MM.1S (cell line): ENCODE results near the gene RELN.

Experiments used
- DNase-seq: peaks from one replicate; pipeline ENCODE4 v3.0.0-alpha.2; 2015
- H2AFZ ChIP-seq: fragments of 300-600 bp; sonication (generic); 2 replicates; pipeline ENCODE4 v1.6.0; 2016; ENCODE audit warnings: antibody characterized with exemption, low read length
- H3F3A ChIP-seq: fragments of 300-600 bp; sonication (generic); 2 replicates; pipeline ENCODE4 v1.6.1; 2016; ENCODE audit warnings: mild to moderate bottlenecking, antibody characterized with exemption, low read length, moderate library complexity, mixed read lengths; ENCODE audit not compliant: insufficient read depth
- H3K27ac ChIP-seq: fragments of 300-600 bp; sonication (generic); 2 replicates; pipeline ENCODE4 v1.5.1; 2016; ENCODE audit warnings: mild to moderate bottlenecking, low read length
- H3K27me3 ChIP-seq: fragments of 300-600 bp; sonication (generic); replicated peaks from 2 replicates; pipeline ENCODE4 v1.6.0; 2016; ENCODE audit warnings: low read length; ENCODE audit not compliant: insufficient read depth
- H3K36me3 ChIP-seq: fragments of 300-600 bp; sonication (generic); replicated peaks from 2 replicates; pipeline ENCODE4 v1.6.1; 2016; ENCODE audit warnings: mild to moderate bottlenecking, low read length, mixed read lengths; ENCODE audit not compliant: insufficient read depth
- H3K4me1 ChIP-seq: fragments of 300-600 bp; sonication (generic); 2 replicates; pipeline ENCODE4 v1.6.1; 2016; ENCODE audit warnings: low read length, mixed read lengths
- H3K4me2 ChIP-seq: fragments of 300-600 bp; sonication (generic); 2 replicates; pipeline ENCODE4 v1.6.0; 2016; ENCODE audit warnings: low read depth, low read length
- H3K4me3 ChIP-seq: fragments of 300-600 bp; sonication (generic); 2 replicates; pipeline ENCODE4 v1.5.1; 2016; ENCODE audit warnings: low read length, mixed read lengths
- H3K79me2 ChIP-seq: fragments of 300-600 bp; sonication (generic); 2 replicates; pipeline ENCODE4 v1.6.1; 2016; ENCODE audit warnings: mixed run types, low read length, mixed read lengths
- H3K9ac ChIP-seq: fragments of 300-600 bp; sonication (generic); 2 replicates; pipeline ENCODE4 v1.6.1; 2016; ENCODE audit warnings: low read length, mixed read lengths
- H3K9me2 ChIP-seq: fragments of 300-600 bp; sonication (generic); replicated peaks from 2 replicates; pipeline ENCODE4 v1.6.1; 2016; ENCODE audit warnings: mild to moderate bottlenecking, low read length, mixed read lengths; ENCODE audit not compliant: insufficient read depth
- H3K9me3 ChIP-seq: fragments of 300-600 bp; sonication (generic); replicated peaks from 2 replicates; pipeline ENCODE4 v1.6.1; 2016; ENCODE audit warnings: mild to moderate bottlenecking, low read length, mixed read lengths; ENCODE audit not compliant: insufficient read depth
- H4K20me1 ChIP-seq: fragments of 300-600 bp; sonication (generic); 2 replicates; pipeline ENCODE4 v1.6.1; 2016; ENCODE audit warnings: mild to moderate bottlenecking, low read length, moderate library complexity, mixed read lengths; ENCODE audit not compliant: insufficient read depth
- EZH2 ChIP-seq: fragments of 300-600 bp; sonication (generic); optimal IDR thresholded peaks from 2 replicates; pipeline ENCODE3; 2017; ENCODE audit warnings: low read depth, mild to moderate bottlenecking, antibody characterized with exemption, low read length, mixed read lengths
- EZH2phosphoT487 ChIP-seq: fragments of 300-600 bp; sonication (generic); IDR thresholded peaks from 2 replicates; pipeline ENCODE4 v1.6.1; 2018; ENCODE audit warnings: antibody characterized with exemption, low read length
- TF ChIP-seq, protein P1 (sequence below): fragments of 300-600 bp; sonication (generic); IDR thresholded peaks from 2 replicates; pipeline ENCODE4 v1.5.1; 2016; ENCODE audit warnings: antibody characterized with exemption, low read length, mixed read lengths

RELN gene

DNA sequence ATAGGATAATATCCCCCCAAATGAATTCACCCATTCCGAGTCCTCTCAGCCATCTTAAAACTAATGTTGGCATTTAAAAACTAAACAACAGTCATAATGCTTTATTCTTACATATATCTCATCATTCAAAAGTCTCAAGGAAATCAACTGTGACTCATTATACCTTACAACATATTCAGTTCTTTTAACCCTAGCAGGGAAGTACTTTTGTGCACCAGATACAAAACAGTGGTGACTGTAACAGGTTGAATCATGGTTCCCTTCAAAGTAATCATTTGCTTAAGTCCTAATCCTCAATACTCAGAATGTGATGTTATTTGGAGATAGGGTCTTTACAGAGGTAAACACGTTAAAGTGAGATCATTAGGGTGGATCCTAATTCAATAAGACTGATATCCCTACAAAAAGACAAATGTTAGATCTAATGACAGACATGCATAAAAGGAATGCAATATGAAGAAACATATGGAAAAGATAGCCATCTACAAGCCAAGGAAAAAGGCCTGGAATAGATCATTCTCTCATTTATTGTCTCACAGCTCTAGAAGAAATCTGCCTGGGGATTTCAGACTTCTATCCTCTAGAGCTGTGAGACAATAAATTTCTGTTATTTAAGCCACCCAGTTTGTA lies 42.3 kb downstream of the RELN start:
- no peak for DNase-seq
- H3K9me2 ChIP-seq: no peaks in the 10 kb centered on the region
- H3K27ac ChIP-seq: no peak overlapping the region
- H3K4me1 ChIP-seq: no peaks in the 10 kb centered on the region
- H3F3A ChIP-seq: no peaks in the 10 kb centered on the region
- no peaks in the 10 kb centered on the region for H3K9me3 ChIP-seq
- no peaks in the 10 kb centered on the region for H3K36me3 ChIP-seq
- H3K79me2 ChIP-seq: no peaks in the 10 kb centered on the region
- no peak for TF ChIP-seq EZH2
- TF ChIP-seq, protein P1, sequence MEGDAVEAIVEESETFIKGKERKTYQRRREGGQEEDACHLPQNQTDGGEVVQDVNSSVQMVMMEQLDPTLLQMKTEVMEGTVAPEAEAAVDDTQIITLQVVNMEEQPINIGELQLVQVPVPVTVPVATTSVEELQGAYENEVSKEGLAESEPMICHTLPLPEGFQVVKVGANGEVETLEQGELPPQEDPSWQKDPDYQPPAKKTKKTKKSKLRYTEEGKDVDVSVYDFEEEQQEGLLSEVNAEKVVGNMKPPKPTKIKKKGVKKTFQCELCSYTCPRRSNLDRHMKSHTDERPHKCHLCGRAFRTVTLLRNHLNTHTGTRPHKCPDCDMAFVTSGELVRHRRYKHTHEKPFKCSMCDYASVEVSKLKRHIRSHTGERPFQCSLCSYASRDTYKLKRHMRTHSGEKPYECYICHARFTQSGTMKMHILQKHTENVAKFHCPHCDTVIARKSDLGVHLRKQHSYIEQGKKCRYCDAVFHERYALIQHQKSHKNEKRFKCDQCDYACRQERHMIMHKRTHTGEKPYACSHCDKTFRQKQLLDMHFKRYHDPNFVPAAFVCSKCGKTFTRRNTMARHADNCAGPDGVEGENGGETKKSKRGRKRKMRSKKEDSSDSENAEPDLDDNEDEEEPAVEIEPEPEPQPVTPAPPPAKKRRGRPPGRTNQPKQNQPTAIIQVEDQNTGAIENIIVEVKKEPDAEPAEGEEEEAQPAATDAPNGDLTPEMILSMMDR: no peak
- no peak for TF ChIP-seq EZH2phosphoT487
- no peaks in the 10 kb centered on the region for H3K27me3 ChIP-seq
- no peaks in the 10 kb centered on the region for H4K20me1 ChIP-seq
- no peak overlapping the region for H2AFZ ChIP-seq
- no peak overlapping the region for H3K4me2 ChIP-seq
- H3K4me3 ChIP-seq: no peak overlapping the region
- H3K9ac ChIP-seq: no peak overlapping the region

DNA sequence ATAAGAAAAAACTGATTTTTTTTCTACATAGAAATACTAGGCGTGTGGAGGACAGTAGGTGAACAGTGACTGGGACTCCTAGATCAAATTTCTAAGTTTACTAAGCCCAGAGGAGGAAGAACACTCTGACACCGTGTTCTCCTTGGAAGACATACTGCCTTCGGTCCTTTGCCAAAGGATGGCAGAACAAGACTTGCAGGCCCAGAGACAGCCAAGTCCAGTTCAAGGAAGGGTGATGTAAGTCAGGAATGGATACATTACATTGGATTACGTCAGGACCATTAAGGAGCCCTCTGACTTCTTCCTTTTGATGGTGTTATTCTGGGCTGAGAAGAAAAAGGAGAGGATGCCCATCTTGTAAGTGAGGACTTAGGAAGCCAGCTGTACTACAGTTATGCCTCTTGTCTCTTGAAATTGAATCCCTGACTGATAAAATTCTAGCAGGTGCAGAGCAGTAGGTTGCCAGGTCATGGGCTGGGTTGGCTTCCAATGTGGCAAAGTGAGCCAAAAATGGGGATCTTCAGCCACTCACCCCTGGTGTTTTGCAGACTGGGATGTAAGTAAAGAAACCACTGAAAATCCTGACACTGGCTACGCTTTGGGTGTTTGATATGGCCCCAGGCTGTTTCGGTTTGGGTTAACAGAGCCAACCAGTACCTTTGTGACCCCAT lies 45.1 kb downstream of the RELN start:
- H3K9ac ChIP-seq: no peak overlapping the region

DNA sequence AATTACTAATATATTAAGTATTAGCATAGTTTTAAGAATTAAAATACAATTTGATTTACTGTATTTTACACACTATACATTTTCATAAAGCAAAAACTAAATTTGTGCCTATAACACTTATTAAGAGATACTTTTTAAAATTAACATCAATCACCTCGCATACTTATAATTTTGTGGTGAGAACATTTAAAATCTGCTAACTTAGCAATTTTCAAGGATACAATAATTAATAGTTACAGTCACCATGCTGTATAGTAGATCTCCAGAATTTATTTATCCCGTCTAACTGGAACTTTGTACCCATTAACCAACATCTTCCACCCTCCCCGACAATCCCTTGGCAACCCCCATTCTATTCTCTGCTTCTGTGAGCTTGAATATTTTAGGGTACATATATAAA lies 47.5 kb downstream of the RELN start:
- Histone ChIP-seq H3K79me2 (no peaks in the 10 kb centered on the region), H3K27ac (no peak overlapping the region), H3K9me3 (no peaks in the 10 kb centered on the region), H3K9me2 (no peaks in the 10 kb centered on the region), H3K36me3 (no peaks in the 10 kb centered on the region), H3K4me3 (no peak overlapping the region), H3K27me3 (no peaks in the 10 kb centered on the region), H3K4me2 (no peak overlapping the region), H3K4me1 (no peaks in the 10 kb centered on the region), H4K20me1 (no peaks in the 10 kb centered on the region), H3K9ac (no peak overlapping the region), H2AFZ (no peak overlapping the region), H3F3A (no peaks in the 10 kb centered on the region)
- no peak for DNase-seq
- TF ChIP-seq EZH2: no peak
- TF ChIP-seq, protein P1: no peak
- TF ChIP-seq EZH2phosphoT487: no peak

More for the DNA sequence above, 45.1 kb downstream of the RELN start:
- no peaks in the 10 kb centered on the region for H3K4me1 ChIP-seq
- H3K27me3 ChIP-seq: no peaks in the 10 kb centered on the region
- no peak overlapping the region for H3K27ac ChIP-seq
- no peak overlapping the region for H3K4me3 ChIP-seq
- DNase-seq: no peak
- H3K9me2 ChIP-seq: no peaks in the 10 kb centered on the region
- no peak overlapping the region for H2AFZ ChIP-seq
- no peaks in the 10 kb centered on the region for H3K79me2 ChIP-seq
- no peaks in the 10 kb centered on the region for H4K20me1 ChIP-seq
- TF ChIP-seq EZH2 (no peak), EZH2phosphoT487 (no peak)
- TF ChIP-seq, protein P1: no peak
- no peaks in the 10 kb centered on the region for H3K9me3 ChIP-seq
- no peaks in the 10 kb centered on the region for H3K36me3 ChIP-seq
- no peak overlapping the region for H3K4me2 ChIP-seq
- no peaks in the 10 kb centered on the region for H3F3A ChIP-seq
